ENCODE results near the gene CLEC18A.

CLEC18A gene

DNA sequence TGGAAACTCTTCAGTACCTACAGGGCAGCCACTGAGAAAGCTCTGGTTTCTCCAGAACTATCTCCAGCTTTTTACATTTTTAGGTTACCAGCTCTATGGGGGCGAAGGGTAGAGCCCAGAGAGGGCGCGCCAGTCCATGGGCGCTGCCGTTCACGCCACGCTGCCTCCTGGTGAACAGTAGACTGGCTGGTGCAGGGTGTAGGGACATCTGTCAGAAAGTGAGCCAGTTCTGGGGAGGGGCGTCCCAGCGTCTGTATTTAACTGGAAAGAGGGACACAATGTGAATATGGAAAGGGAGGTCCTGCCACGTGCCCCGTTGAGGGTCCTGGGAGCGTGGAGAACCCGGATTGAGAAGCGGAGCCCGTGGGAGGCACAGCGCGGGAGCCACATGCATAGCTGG lies 16.4 kb upstream of the CLEC18A start:
- H3K4me3 ChIP-seq (replicated peaks in 1 of 2; ENCODE audit: low read depth in 2 of 2, low read length in 2 of 2), result no peak overlapping the region
- TF ChIP-seq, protein P1, sequence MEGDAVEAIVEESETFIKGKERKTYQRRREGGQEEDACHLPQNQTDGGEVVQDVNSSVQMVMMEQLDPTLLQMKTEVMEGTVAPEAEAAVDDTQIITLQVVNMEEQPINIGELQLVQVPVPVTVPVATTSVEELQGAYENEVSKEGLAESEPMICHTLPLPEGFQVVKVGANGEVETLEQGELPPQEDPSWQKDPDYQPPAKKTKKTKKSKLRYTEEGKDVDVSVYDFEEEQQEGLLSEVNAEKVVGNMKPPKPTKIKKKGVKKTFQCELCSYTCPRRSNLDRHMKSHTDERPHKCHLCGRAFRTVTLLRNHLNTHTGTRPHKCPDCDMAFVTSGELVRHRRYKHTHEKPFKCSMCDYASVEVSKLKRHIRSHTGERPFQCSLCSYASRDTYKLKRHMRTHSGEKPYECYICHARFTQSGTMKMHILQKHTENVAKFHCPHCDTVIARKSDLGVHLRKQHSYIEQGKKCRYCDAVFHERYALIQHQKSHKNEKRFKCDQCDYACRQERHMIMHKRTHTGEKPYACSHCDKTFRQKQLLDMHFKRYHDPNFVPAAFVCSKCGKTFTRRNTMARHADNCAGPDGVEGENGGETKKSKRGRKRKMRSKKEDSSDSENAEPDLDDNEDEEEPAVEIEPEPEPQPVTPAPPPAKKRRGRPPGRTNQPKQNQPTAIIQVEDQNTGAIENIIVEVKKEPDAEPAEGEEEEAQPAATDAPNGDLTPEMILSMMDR (IDR thresholded peaks at IDR 0.05; ENCODE audit: low read depth, low read length), result no peak
- DNase-seq (ENCODE audit: low read depth in 2 of 2), result no peak

DNA sequence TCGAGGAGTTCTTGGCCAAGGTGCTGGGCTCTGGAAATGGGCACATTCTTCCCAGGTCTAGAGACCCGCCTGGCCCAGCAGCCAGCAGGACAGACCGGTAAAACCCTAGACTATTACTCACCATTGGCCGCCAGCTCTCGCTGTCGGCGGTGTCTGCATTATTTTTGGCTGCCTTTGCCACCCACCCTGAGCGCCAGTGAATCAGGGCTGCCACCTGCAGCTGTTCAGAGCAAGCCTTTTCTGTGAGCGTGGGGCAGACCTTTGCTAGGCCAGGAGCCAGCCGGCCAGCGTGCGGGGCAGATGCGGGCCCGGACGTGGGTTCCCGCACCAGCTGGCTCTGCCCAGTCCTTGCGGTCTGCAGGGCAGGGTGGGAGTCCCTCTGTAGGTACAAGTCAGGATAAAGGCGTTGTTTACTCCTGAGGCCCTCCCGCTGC lies 15.8 kb upstream of the CLEC18A start:
- TF ChIP-seq, protein P1 (IDR thresholded peaks at IDR 0.05; ENCODE audit: low read depth, low read length), result no peak
- H3K4me3 ChIP-seq (replicated peaks in 1 of 2; ENCODE audit: low read depth in 2 of 2, low read length in 2 of 2), result no peak overlapping the region
- DNase-seq (ENCODE audit: low read depth in 2 of 2), result no peak

GRCh38 chr16:69935740-69936139 lies 15.4 kb upstream of the CLEC18A start:
- TF ChIP-seq, protein P1 (IDR thresholded peaks at IDR 0.05; ENCODE audit: low read depth, low read length), result no peak
- DNase-seq (ENCODE audit: low read depth in 2 of 2), result no peak
- no peak overlapping the region for H3K4me3 ChIP-seq (replicated peaks in 1 of 2; ENCODE audit: low read depth in 2 of 2, low read length in 2 of 2)

DNA sequence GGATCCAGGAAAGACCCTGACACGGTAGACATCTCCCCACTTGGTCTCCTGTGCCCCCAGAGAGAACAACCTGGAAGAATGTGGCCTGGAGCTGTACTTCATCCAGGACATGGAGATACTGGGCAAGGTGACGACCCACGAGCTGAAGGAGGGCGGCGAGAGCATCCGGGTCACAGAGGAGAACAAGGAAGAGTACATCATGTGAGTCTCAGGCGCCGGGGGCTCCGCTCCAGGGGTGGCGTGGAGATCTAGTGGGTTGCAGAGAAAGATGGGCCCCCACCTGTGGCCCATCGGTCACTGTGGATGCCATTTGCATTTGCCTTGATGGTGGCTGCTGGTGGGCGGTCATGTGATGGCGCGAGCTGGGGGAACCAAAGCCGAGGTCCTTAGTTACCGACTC lies 14.9 kb upstream of the CLEC18A start:
- H3K4me3 ChIP-seq (replicated peaks in 1 of 2; ENCODE audit: low read depth in 2 of 2, low read length in 2 of 2), result no peak overlapping the region
- TF ChIP-seq, protein P1 (IDR thresholded peaks at IDR 0.05; ENCODE audit: low read depth, low read length), result no peak
- DNase-seq (ENCODE audit: low read depth in 2 of 2), result no peak

- TF ChIP-seq, protein P1 (IDR thresholded peaks at IDR 0.05; ENCODE audit: low read depth, low read length), result no peak
- no peak overlapping the region for H3K4me3 ChIP-seq (replicated peaks in 1 of 2; ENCODE audit: low read depth in 2 of 2, low read length in 2 of 2)
- DNase-seq (ENCODE audit: low read depth in 2 of 2), result no peak
Measured at GRCh38 chr16:69936751-69937211, 14.4 kb upstream of the CLEC18A start.

DNA sequence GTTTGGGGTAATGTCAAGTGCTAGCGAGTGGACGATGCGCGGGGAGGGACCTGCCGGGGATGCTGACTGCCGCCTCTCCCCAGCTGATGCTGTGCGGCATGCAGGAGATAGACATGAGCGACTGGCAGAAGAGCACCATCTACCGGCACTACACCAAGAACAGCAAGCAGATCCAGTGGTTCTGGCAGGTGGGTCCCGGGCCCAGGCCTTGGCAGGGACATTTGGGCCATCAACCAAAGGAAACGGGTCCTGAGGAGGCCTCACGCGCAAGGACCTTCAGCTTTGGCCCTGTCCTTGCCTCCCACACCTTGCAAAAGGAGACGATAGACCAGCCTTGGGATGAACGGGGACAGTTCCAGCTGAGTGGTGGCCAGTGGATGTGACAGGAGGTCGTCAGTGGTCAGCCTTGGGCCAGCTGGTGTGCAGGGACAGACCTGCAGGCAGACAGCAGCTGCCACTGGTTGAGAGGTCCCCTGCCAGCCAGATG lies 13.6 kb upstream of the CLEC18A start:
- peak in 1 of 2 donors; percentile 28 for DNase-seq (ENCODE audit: low read depth in 2 of 2)
- no peak overlapping the region for H3K4me3 ChIP-seq (replicated peaks in 1 of 2; ENCODE audit: low read depth in 2 of 2, low read length in 2 of 2)
- TF ChIP-seq, protein P1 (IDR thresholded peaks at IDR 0.05; ENCODE audit: low read depth, low read length), result peak; percentile 2

Data from cardiac fibroblast (primary cell).